Measurements from ENCODE around the gene ENAM.
"Not testable (repeated sequence)": the region's sequence is repeated elsewhere in the genome, so short reads cannot be mapped to it uniquely, and the experiment has no call there.

ENAM gene

DNA sequence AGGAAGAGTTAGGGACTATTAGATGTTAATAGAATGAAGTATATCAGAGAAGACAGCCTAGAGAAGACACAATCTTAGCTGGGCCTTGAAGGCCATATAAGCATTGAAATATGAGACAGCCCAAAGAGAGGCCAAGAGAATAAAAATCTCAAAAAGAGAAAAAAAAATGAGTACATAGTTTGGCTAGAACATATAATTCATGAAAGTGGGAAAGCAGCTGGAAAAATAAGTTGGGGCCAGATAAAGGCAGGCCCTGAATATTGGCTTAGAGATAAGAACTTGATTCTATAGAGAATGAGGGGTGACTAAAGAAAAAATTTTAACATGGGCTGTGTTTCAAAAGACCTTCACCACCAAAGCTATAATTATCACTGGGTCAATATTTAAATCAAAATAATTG lies 52.4 kb downstream of the ENAM start:
- no peak for DNase-seq (ENCODE audit: low read depth)

DNA sequence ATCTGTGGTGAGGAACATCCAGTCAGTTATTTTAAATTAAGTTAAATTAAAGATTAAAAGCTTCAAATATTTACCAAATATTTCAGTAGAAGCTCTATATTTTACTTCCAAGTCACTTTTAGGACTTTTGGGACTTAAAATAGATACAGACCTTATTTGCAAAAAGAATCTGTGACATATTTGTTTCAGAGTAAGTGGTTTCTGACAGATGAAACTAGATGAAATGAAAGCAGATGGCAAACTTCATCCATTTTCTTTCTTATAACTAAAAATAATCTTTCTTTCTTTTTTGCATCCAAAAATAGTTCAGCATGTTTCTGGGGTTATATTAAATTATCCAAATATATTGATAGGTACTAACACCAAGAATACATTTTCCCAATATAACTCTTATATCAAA lies 53.2 kb downstream of the ENAM start:
- DNase-seq (ENCODE audit: low read depth), result no peak

DNA sequence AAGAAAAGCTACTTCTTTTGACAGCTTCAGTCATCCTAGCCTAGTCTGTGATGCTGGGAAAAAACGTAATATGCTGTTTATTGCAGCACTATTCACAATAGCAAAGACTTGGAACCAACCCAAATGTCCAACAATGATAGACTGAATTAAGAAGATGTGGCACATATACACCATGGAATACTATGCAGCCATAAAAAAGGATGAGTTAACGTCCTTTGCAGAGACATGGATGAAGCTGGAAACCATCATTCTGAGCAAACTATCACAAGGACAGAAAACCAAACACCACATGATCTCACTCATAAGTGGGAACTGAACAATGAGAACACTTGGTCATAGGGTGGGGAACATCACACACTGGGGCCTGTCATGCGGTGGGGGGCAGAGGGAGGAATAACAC lies 53.6 kb downstream of the ENAM start:
- DNase-seq (ENCODE audit: low read depth), result not testable (repeated sequence)

DNA sequence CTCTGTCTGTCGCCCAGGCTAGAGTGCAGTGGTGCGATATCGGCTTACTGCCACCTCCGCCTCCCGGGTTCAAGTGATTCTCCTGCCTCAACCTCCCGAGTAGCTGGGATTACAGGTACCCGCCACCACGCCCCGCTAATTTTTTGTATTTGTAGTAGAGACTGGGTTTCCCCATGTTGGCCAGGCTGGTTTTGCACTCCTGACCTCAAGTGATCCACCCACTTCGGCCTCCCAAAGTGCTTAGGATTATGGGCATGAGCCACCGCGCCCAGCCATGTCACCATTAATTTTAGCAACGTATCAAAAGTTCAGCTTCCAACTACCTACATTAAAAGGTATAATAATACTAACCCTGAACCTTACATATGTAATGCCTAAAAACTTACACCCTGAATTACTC lies 58.8 kb downstream of the ENAM start:
- no peak for DNase-seq (ENCODE audit: low read depth)

DNA sequence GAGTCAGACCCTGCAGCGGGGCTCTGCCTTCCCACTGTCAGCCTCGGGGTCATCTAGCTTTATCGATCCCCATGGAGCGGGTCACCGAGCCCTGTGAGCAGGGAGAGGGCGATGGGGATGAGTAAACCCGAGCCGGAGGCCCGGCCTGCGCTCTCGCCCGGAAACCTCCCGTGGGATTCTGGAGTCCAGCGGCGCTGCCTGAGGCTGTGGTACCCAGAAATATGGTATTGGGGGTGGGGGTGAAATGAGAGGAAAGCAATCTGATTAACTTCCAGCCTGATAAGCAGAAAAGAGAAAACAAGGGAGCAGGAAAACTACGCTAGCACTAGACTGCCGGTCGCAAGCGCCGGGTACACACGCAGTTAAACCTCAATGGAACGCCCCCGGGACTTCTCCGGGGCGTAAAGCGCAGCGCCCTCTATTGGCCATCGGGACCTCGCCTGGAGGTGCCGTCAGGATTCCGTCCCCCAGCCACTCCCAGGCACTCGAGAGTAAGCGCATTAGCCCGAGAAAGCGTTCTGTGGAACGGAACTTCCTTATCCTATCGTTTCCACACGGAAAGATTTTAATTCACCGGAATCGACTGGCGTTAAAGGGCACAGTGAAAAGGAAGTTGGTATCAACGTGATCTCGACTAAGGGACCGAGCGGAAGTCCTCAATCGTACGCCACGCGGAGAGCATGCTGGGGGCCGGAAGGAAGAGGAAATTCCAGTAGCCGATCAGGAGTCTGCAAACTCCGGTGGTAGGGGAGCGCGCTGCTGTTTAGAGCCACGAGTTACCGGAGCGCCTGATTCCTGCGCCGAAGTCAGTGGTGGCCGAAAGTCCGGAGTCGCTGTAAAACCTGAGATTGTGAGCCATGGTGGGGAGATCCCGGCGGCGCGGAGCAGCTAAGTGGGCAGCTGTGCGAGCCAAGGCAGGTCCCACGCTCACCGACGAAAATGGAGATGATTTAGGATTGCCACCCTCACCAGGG lies 59.6 kb downstream of the ENAM start, which contains the start of gene UTP3:
TSS of gene UTP3 (plus strand) at position 712 of the 974 bp plus-strand sequence. CDS start at position 858, 146 bp downstream.
- peak; percentile 99 for DNase-seq (ENCODE audit: low read depth)

DNA sequence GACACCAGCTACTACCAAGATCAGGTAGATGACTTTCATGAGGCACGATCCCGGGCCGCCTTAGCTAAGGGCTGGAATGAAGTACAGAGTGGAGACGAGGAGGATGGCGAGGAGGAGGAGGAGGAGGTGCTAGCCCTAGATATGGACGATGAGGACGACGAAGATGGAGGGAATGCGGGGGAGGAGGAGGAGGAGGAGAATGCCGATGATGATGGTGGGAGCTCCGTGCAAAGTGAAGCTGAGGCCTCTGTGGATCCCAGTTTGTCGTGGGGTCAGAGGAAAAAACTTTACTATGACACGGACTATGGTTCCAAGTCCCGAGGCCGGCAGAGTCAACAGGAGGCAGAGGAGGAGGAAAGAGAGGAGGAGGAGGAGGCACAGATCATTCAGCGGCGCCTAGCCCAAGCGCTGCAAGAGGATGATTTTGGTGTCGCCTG lies 60.3 kb downstream of the ENAM start:
- no peak for DNase-seq (ENCODE audit: low read depth)

DNA sequence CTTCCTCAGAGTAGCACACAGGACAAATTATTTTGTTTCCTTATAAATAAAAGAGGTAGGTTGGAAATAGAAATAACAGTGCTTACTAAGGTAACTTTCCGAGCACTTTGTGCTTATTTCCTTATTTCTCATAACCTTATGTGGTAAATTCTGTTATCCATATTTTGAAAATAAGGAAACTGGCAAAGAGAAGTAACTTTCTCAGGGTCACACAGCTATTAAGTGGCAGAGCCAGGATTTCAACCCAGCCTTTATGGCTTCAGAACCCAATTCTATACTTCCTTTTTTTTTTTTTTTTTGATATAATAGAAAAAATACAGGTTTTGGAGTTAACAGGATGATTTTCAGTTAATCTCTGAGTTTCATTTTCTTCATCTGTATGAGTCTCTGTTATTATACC lies 63.1 kb downstream of the ENAM start:
- DNase-seq (ENCODE audit: low read depth), result no peak

DNA sequence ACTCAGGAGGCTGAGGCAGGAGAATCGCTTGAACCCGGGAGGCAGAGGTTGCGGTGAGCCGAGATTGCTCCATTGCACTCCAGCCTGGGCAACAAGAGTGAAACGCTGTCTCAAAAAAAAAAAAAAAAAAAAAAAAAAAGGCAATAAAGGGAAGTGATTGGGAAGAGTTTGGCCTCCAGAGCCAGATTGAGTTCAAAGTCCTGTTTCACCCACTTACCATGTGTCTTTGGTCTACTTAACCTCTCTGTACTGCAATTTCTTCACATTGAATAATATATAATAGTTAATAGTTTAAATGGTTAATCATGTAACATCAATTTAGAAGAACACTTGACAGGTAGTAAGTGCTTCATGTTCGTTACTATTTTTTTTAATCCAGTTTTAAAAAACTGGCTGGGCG lies 66.1 kb downstream of the ENAM start:
- DNase-seq (ENCODE audit: low read depth), result not testable (repeated sequence)

Data from GM04503 (cell line).